DMS79 treated with DMSO at 0.1 percent for 48 hours (cell line): Measurements from ENCODE around the gene ERBB4.
A peak's percentile ranks its signal among the peaks of the same experiment; 100 is the strongest.

Experiments used
- DNase-seq: peaks from one replicate; lab custom pipeline; 2025; lab: John Stamatoyannopoulos, UW

ERBB4 gene

DNA sequence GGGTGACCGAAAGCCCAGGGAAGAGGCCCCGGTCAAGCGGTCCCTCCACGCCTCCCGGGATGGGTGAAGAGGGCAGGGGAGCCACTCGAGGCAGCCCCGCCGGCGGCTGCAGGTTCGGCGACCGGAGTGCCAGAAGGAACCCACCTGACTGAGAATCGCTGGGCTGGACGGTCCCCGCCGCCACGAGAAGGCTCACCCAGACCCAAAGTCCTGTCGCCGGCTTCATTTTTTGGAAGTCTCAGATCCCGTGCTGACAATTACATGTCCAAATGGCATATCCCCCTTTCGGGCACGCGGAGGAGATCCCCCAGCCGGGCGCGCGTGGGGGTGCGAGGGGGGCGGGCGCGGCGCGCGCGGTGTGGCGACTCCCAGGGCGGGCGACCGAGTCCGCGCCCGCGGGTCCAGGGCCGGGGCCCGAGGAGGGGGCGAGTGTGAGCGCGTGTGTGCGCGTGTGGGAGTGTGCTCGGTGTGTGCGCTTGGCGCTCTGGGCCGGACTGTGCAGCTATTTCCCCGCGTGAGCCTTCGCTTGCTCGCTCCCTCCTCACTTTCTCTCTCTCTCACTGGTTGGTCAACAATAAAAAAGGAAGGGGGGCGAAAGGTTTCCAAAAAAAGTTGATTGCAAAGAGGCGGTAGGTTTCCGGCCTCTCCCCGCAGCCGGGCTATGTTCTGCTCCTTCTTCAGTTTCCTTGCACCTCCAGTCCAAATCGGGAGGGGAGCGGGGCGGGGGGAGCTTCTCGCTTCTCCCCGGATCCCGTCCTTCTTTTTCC lies at the start of gene ERBB4:
ERBB4 (minus strand) TSS at position 498 of the 767 bp plus-strand sequence; CDS start at position 226, 272 bp downstream.
- no peak for DNase-seq

DNA sequence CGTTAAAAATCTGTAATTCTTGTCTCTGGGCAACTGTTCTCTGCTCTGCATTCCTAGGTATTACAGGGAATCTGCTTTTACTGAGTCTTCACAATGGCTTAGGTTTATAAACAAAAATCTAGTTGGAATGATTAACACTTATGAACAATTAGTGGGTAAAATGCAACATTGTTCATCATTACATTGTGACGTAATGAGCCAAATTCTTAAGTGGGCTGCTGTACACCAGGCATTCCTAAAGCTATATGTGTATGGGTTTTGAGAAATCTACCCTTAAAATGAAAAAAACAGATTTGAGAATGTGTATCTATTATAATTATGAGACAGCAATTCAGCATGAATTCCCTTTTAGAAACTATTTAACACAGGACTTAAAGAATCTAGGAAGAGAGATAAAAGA lies 41.5 kb upstream of the ERBB4 start:
- no peak for DNase-seq

DNA sequence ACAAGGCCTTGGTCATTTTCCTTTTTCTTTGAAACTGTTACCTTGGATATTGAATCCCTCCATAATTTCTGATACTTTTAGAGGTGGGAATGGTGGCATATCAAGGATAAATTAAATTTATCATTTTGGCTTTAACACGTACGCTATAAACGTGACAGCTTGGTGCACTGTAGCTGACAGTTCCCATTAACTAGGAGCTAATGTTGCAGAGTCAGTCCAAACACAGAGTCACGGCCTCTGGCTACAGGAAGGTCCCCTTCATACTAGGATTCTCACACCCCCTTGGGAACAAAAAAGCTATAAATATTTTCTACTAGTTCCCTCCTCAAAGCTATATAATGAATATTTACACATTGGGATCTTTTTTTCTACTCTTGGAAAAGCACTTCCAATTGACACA lies 17.7 kb upstream of the ERBB4 start:
- no peak for DNase-seq

DNA sequence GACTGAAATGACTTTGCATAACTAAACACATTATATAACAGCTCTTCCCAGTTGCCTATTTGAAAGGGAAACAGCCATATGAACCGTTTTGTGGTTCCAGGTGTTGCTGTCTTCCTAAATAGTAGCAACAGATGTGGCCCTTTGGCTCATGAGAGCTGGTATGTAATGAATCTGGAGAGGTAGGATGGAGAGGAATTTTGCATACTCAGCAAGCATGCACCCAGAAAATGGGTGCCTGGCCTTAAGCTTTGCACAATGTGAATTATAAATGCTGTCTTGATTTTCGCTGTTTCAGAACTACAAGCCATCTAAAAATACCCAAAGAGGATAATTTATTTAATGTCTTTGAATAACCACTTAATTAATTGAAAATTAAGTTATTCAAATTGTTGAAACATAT lies 15.6 kb upstream of the ERBB4 start:
- DNase-seq, result no peak

DNA sequence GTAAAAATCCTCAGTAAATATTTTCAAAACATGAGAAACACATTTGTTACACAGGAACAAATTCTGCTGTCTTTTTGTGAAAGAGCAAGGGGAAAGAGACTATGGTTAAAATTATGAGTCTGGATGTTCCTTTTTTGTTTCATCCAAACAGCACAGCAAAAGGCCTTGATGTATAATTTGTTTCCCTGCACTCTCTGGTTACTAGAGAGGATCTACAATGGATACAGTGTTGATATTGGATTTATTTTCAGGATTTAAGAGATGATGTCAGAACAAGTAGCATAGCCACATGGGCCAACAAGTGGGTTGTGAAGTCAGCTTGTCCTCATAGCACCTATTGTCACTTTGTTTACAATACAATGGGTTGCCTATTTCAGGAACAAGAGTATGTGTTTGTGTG lies 11.3 kb upstream of the ERBB4 start:
- DNase-seq, result no peak

DNA sequence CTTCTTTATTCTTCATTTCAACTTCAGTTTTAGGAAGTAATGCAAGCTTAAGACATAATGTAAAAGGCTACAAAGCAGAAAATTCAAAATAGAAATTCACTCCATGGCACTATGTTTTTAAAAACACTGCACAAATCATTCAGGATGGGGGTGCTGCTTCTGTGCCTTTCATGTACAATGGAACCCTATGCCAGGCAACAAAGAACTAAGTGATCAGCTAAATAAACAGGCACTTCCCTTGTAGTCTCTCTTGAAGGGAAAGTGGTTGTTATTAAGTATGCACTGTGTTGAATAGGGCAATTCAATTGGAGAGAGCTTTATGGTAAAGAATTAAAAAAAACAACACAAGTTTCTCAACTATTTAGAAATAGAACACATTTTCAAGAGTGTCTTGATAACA lies 10.9 kb upstream of the ERBB4 start:
- no peak for DNase-seq

DNA sequence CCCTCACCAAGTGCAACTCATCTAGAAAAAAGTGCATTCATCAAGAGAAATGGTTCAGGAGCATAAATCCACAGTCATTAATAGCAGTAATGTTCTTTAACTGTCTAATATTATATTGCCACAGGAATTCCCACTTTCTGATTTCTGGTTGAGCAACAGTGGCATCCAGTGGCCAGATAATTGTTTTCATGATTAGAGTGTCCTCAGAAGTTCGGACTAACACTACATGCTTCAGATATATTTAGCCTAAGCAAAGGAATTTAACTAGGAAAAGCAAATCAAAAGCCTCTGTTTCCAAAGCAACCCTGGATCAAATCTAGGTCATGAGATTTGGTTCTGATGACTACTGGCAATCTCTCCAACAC lies 9.8 kb upstream of the ERBB4 start:
- no peak for DNase-seq

DNA sequence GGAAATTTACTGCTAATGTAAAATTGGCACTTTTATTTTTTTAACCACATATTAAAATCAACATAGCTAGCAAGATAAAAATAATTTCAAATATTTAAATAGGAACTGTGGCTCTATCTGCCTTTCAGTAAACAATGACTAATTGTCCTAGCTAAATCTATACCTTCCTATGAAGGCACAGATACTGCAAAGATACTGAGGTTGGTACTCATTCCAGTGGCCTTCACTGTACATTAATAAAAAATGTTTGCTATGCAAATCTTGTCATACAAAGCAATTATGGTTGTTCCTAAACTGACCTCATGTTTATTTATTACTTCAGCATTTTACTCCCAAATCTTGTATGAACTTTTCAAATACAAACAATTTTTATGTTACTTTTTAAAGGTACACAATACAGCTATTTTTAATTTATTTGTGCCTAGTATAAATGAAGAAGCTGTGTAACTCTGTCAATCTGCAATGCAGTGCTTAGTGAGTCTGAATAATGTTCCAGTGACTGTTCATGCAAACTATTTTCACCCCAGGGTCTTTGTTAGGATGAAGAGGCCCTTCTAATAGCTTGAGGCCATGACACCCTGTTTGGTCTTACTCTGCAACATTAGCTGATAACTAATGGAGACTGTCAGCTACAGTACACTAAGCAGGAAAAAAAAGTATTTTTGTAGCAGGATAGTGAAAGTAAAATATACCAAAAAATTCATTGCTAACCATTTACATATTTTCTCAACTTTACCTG lies 9.3 kb upstream of the ERBB4 start:
- DNase-seq, result no peak

DNA sequence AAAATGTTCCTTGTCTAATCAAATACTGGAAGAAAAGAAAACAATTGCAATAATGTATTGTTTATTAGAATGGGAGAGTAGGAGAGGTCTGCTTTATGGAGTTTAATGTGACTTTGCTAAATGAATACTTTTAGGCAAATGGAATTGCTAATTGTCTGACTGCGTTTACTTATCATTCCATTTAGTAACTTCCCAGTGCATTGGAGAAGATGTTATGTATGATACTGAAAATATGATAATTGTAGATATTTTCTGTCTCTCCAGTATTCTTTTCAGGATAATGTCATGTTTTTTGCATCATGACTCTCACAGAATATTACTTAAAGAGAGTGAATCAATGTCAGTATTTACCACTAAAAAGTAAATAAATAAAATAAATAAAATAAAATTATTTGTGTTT lies 8.1 kb upstream of the ERBB4 start:
- no peak for DNase-seq

DNA sequence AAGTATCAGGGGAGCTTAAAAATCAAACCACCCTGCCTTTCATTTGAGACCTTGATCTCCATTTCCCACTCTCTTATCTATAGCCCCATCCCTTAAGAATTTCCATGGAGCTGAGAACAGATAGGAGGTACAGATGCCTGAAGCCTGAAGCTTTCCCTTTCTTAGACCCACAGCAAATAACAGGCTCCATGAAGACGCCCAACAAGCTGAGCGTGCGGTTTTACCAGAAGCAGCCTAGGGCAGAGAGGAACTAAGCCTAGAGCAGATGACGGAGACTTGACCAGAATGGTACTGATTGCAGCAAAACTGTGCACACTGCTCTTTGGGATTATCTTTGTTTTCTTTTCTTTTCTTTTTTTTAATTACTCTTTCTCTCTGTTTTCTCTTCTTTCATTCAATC lies 1.7 kb upstream of the ERBB4 start:
- DNase-seq, result no peak

DNA sequence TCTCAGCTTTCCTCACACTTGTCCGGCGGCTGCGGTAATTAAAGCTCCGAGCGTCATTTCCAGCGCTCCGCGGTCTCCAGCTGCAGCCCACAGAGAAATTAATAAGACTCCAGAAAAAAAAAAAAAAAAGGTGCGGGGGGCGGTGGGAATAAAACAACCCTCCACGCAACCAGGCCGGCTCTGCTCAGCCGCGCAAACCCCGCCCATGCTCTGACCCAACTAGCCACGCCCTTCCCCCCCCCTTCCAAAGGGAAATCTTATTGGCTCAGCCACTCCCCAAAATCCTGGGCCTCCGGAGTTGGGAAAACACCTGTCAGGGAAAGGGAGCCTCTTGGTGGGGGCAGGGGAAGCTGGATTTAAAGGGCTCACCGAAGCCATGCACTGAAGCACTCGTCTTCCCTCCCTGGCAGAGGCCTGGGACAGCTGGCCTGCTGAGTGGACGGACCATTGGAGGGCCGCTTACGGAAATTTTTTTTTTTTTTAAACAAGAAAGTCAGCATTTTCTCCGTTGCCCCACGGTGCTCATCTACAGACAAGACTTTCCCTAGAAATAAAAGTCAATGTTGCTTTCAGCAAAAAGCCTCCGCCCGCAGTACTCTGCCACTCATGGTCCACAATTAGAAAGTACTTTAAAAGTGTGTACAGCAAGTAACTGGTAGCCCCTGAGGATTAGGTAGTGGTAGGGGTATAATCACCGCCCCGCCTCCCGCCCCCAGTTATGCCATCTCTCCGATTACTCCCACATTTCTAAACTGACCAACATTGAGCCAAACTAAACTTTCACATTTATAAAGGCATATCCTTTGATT lies 674 bp upstream of the ERBB4 start:
- no peak for DNase-seq

DNA sequence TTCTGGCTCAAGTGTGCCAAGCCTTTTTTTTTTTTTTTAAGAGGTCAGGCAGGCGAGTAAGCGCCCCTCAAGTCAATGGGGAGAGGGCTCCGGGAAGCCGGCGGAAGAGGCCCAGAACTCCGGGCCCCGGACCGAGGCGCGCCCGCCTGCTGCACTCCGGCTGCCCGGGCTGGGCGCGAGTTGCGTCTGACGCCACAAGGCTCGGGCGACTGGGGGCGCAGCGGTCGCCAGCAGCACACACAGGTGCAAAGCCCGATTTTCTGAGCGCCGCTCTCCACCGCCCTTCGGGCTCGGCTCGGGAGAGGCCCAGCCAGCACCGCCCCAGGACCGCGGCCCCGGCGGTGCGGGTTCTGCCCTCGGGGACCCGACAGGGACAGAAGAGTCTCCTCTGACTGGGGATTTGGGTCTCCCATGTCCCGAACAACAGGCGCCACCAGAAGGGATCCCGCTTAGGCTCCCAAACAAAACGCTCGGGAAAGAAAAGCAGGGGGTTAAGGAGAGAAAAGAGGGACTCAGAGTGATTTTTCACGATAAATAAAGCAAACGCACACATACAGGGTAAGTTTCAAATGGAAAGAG lies 787 bp downstream of the ERBB4 start:
- peak; percentile 43 for DNase-seq

DNA sequence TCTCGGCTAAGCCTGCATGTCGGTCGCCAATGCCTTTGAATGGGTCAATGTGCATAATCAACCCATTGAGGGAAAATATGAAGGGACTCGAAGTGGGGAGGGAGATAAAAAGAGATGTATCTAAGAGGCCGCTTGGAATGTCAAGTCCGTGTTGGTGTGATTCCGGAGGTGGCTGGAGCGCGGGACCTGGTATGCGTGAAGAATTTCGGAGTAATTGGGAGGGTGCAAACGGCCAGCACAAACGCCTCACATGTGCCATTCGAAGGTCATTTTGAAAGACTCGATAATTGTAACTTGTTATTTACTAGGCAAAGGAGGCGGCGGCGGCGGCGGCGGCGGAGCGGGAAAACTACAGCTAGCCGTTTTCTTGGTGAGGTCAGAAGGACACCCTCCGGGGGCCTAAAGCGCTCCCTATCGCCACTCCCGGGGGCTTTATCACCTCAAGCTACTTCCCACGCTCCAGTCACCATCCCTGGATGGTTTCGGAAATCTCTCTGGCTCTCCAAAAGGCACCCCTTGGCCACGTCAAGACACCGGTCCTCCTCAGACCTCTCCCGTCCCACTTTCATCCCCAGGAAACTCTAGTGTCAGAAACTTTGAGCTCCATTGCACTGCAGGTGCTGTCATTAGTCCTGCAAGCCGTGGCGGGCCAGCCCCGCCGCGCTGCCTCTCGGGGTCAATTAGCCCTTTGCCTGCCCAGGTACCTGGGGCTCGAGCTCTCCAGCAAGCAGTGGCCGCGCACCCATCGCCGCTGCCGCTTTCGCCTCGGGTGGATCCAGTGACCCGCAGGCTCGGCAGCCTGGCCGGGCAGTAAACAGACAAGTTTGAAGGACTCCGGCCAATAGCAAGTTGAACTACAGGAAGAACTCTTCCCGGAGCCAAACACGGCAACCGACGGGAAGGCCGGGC lies 1.5 kb downstream of the ERBB4 start:
- peak; percentile 43 for DNase-seq

DNA sequence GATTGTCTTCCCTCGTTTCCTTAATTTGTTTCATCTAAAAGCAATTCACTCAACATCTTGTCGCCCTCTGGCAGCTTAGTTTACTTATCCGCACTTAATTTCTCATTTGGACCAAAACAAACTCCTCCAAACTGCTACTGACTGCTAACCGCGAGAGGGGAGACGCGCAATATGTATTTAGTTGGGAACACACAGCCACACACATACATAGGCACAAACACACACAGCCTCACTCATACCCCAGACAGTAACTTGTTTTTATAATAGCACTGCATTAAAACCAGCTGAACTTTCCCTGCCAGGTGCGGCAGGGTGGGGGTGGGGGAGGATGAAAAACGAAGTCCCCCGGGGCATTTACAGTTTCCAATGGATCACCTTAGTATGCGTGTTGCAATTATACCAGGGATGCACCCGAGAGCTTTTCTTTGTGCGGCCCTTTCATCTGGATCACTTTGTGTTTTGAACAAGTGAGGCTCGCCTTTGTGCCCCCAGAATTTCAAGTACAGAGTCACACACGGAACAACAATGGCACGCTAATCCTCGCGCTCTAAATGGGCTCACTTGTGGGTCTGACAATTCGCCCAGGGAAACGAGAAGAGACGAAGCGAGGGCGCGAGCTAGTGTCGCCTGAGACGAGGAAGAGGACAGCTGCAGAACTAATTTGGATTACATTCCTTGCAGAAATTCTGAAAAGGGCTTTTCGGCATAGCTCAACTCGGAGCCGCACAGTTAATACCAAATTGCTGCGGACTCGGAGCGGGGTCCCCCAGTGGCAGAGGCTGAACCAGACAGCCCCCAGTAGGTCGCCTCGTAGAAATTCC lies 2.4 kb downstream of the ERBB4 start:
- DNase-seq, result peak; percentile 22

DNA sequence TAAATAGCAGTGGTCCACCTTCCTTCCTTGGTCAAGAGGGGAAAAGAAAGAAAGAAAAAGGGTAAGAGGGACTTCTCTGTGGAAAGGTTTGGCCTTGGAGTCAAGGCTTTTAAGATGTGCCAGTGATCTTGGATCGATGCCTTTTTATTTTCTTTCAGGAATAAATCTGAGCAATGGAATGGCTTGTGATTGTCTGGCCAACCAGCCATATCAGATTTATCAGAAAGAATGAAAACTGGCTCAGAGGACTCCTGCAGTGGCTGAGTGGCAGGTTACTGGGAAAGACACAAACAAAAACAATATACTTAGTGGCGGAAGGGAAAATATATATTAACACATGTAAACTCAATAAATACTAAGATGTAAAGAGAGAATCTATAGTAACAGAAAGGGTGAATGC lies 4.3 kb downstream of the ERBB4 start:
- no peak for DNase-seq

DNA sequence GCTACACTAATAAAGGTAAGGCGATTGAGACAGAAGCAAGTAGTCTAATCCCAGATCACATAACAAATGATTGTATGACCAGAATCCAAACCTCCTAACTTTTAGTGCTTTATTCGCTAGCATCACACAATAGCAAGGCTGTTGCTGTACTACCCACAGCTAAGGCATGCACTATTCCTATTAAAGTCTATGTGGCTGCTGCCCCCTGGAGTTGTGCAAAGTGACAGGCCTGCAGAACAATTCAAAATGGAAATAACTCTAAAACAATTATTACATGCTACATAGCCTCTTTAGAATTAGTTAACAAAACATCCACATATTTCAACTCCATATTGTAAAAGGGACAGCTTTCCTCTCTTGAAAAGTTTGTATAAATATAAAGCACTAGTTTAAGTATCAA lies 6.0 kb downstream of the ERBB4 start:
- DNase-seq, result no peak

DNA sequence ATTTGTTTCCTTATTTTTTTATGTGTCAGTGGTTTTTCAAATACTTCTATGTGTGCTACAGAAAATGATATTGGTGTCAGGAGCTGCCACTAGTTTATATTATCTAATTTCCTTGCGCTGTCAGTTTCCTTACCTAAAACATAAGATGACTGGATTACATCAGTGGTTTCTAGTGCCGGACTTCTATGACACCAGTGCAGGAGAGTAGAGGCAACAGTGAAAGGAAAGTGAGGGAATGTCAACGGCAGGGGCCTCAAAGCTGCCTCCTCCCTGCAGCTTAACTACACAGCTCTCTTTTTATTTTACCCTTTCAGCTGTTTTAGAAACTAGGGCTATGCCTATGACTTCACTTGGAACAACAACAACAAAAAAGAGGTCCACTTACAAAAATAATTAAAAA lies 6.5 kb downstream of the ERBB4 start:
- DNase-seq, result no peak

DNA sequence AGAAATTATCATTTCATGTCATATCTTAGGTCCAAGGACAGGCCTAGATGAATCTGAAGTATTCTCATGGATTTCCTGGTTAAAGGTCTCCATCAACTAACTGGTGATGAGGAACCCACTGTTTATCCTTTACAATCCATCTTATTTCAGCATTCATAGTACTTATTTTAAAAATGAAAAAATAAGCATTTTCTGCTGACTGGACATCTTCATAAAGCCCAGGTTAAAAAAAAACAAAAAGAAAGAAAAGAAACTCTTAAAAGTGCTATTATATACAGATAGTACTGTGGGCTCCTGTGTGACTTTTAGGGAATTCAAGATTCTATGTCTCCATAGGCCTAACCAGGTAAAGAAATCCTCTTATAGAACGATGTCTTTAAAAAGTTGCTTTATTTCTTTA lies 7.1 kb downstream of the ERBB4 start:
- DNase-seq, result no peak

DNA sequence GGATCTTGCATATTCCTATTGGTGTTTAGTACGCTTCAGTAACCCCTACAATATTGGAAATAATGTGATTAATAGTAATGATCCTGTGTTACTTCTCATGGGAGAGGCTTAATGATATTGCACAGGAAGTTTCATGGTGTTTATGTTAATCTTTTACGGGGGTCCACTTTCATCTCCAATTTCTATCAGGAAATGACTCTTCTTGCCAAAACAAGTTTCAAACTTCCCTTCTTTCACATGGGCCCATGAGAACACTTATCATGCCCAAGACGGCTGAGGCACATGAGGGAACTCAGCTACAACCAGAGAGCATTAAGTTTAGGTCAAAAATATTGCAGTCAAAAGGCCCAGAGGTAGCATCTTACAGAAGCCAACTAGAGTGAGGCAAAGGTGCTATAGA lies 7.6 kb downstream of the ERBB4 start:
- DNase-seq, result no peak

DNA sequence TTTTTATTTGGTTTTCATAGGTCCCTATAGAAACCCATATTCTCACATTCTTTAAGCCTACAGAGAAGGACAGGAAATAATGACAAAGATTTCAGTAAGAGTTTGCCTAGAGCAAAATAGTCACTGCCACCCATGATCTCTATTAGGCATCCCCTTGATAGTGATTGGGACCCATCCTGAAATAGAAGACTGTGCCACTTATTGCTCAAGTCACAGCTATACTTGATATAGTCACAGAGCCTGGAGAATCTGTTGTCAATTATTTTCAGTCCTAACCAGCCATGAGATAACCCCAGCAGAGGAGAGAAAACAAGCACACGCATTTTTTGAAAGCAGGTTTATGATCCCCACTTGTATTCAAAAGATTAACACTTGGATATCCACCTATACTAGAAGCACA lies 8.2 kb downstream of the ERBB4 start:
- no peak for DNase-seq
